ENCODE results near the gene KIF1B.

GRCh38 chr1:10185759-10186158 is 24.6 kb upstream of the KIF1B start:
- TF ChIP-seq CTCF (IDR thresholded peaks at IDR 0.05) (no peak), POLR2A (IDR thresholded peaks at IDR 0.05) (no peak)
